MCF 10A (cell line): ENCODE measurements around the gene TMOD4. TPM values are rescaled to one million over a fixed set of nuclear protein-coding genes. Genes with fewer than 3 reads are reported as not detected.

Experiments used
- BruUV-seq: library from RNA; stranded (reverse); fragments of 400-500 nt; replicated peaks from 2 replicates; lab custom pipeline; 2021; lab: Mats Ljungman, UMichigan
- CTCF ChIA-PET: fragments of 300-600 bp; sonication (Branson Sonifier 250); formaldehyde crosslinking; extraction: SDS; loops from one replicate; lab custom pipeline; 2021; ENCODE audit warnings: antibody characterized with exemption, inconsistent platforms; lab: Yijun Ruan, JAX
- POLR2A ChIA-PET: fragments of 300-600, 350-650 bp; sonication (Branson Sonifier 250); formaldehyde crosslinking; extraction: SDS; loops from one replicate; lab custom pipeline; 2020; ENCODE audit warnings: antibody characterized with exemption, inconsistent platforms; lab: Yijun Ruan, JAX
- DNase-seq: peaks from one replicate; pipeline ENCODE4 v3.0.0-alpha.2; 2018; ENCODE audit not compliant: unreplicated experiment
- H3K27ac Mint-ChIP-seq: one replicate; pipeline ENCODE4 v1.8.0; 2022; ENCODE audit warnings: mild to moderate bottlenecking, low read depth, mixed read lengths; ENCODE audit not compliant: unreplicated experiment
- H3K27me3 Mint-ChIP-seq: one replicate; pipeline ENCODE4 v1.8.0; 2022; ENCODE audit warnings: mixed read lengths; ENCODE audit not compliant: insufficient read depth, unreplicated experiment
- H3K36me3 Mint-ChIP-seq: one replicate; pipeline ENCODE4 v1.8.0; 2022; ENCODE audit warnings: mild to moderate bottlenecking, moderate library complexity, mixed read lengths; ENCODE audit not compliant: insufficient read depth, unreplicated experiment
- H3K4me1 Mint-ChIP-seq: one replicate; pipeline ENCODE4 v1.8.0; 2022; ENCODE audit warnings: mixed read lengths; ENCODE audit not compliant: insufficient read depth, unreplicated experiment
- H3K4me3 Mint-ChIP-seq: one replicate; pipeline ENCODE4 v1.8.0; 2022; ENCODE audit warnings: mild to moderate bottlenecking, moderate library complexity, mixed read lengths; ENCODE audit not compliant: unreplicated experiment
- H3K9me3 Mint-ChIP-seq: one replicate; pipeline ENCODE4 v1.8.0; 2022; ENCODE audit warnings: mixed read lengths; ENCODE audit not compliant: unreplicated experiment
- CTCF ChIP-seq: fragments of 200-600 bp; IDR thresholded peaks from one replicate; pipeline ENCODE4 v1.8.0; 2022; ENCODE audit warnings: antibody characterized with exemption, mild to moderate bottlenecking; ENCODE audit not compliant: unreplicated experiment
- intact Hi-C: fragments of 100-400 bp; cut with micrococcal nuclease; formaldehyde crosslinking; loops from 2 replicates; pipeline ENCODE4 v1.14.1; 2022
- total RNA-seq: library from RNA; stranded (reverse); gene quantifications from 2 replicates; pipeline ENCODE4 v1.2.3, GENCODE V29; 2022

The TMOD4 gene
- total RNA-seq, 1 experiment from 2014 or later = not detected

DNA sequence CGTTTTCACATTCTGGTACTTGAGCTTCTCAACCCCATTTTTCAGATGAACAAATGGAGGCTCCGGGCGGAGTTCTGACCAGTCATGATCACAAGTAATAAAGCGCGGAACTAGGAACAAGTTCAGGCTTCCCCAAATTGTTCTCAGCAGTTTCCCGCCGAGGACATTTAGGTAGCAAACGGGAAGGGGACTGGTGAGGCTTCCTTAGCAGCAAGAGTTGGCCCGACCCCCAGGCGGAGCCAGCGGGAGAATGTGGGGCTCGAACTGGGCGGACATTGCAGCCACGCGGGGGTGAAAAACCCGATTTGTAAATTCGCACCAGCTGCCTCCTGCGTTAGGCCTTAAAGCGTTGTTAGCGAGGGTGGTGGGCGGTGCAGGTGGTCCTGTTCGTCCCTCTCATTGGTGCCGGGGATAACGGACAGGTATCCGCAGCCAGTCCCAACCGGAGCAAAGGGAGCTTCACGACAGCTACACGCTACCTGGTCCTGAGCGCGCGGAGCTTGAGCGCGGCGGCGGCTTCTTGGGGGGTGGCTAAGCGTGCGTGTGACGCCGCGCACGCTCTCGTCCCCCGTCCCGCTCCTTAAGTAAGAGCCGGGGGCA, 44.7 kb downstream of the TMOD4 start:
- no peaks in the 10 kb centered on the region for H3K27me3 Mint-ChIP-seq
- no peaks in the 10 kb centered on the region for H3K9me3 Mint-ChIP-seq
- POLR2A ChIA-PET = interaction anchor here (1.4 kb wide), 1 partner anchor 10 kb away, joined by 4 read pairs; no protein-coding TSS in a partner anchor
- no peak overlapping the region for H3K4me3 Mint-ChIP-seq
- H3K36me3 Mint-ChIP-seq = no peaks in the 10 kb centered on the region
- intact Hi-C loops = no loop called here
- no TSS peak for BruUV-seq
- CTCF ChIA-PET = interaction anchor here (0.7 to 1.3 kb wide), 3 partner anchors 11 to 49 kb away, joined by 3 read pairs; no protein-coding TSS in a partner anchor
- no peak for TF ChIP-seq CTCF
- no peak for DNase-seq
- H3K4me1 Mint-ChIP-seq = no peaks in the 10 kb centered on the region
- H3K27ac Mint-ChIP-seq = no peak overlapping the region

DNA sequence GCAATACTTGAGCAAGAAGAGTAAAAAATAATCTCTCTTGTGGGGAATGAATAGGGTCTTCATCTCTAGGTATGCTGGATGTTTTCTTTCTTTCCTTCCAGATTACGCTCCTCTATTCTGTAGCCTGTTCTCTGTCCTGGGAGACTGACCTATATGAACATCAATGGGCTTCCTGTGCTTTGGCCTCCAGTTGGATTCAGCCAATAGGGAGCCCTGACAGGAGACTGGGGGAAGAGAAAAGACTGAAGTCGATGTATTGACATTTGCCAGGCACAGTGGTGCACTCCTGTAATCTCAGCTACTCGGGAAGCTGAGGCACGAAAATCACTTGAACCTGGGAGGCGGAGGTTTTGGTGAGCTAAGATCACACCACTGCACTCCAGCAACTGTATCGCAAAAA, 47.0 kb downstream of the TMOD4 start:
- TF ChIP-seq CTCF = no peak
- CTCF ChIA-PET = interaction anchor here (0.6 to 1.2 kb wide), 4 partner anchors 16 to 104 kb away, joined by 3 to 5 read pairs (median 4); no protein-coding TSS in a partner anchor
- BruUV-seq = no TSS peak
- H3K9me3 Mint-ChIP-seq = no peaks in the 10 kb centered on the region
- intact Hi-C loops = no loop called here
- H3K4me1 Mint-ChIP-seq = no peaks in the 10 kb centered on the region
- H3K36me3 Mint-ChIP-seq = peaks cover 4% of the 10 kb centered on the region
- H3K27me3 Mint-ChIP-seq = no peaks in the 10 kb centered on the region
- H3K4me3 Mint-ChIP-seq = no peak overlapping the region
- DNase-seq = no peak
- POLR2A ChIA-PET = interaction anchor here (0.6 kb wide), 1 partner anchor 16 kb away, joined by 5 read pairs; no protein-coding TSS in a partner anchor
- H3K27ac Mint-ChIP-seq = no peak overlapping the region

GRCh38 chr1:151124763-151125403, 50.9 kb downstream of the TMOD4 start:
- TF ChIP-seq CTCF = no peak
- POLR2A ChIA-PET = no interaction called here
- H3K4me1 Mint-ChIP-seq = no peaks in the 10 kb centered on the region
- no peaks in the 10 kb centered on the region for H3K9me3 Mint-ChIP-seq
- no peak overlapping the region for H3K27ac Mint-ChIP-seq
- no peaks in the 10 kb centered on the region for H3K27me3 Mint-ChIP-seq
- DNase-seq = no peak
- CTCF ChIA-PET = no interaction called here
- H3K36me3 Mint-ChIP-seq = peaks cover 4% of the 10 kb centered on the region
- no peak overlapping the region for H3K4me3 Mint-ChIP-seq
- no TSS peak for BruUV-seq
- intact Hi-C loops = no loop called here

Other genes with a start within 250 kb of the TMOD4 start
- gene SETDB1, start 249.6 kb downstream of the TMOD4 start, total RNA-seq = 67.4 and 69.4 TPM in 2 replicates
- 270 TPM in 2 replicates for gene CERS2, start 201.1 kb downstream of the TMOD4 start, total RNA-seq
- 0.37 and 0.61 TPM in 2 replicates for gene ANXA9, start 193.7 kb downstream of the TMOD4 start, total RNA-seq
- 8.9 and 10.4 TPM in 2 replicates for gene MINDY1, start 169.1 kb downstream of the TMOD4 start, total RNA-seq
- gene PRUNE1, start 167.5 kb downstream of the TMOD4 start, total RNA-seq = 17.6 and 24.1 TPM in 2 replicates
- gene BNIPL, start 139.4 kb downstream of the TMOD4 start, total RNA-seq = 1.2 and 2.3 TPM in 2 replicates
- gene C1orf56, start 128.2 kb downstream of the TMOD4 start, total RNA-seq = 2.2 and 2.7 TPM in 2 replicates
- 134 and 139 TPM in 2 replicates for gene CDC42SE1, start 116.4 kb downstream of the TMOD4 start, total RNA-seq
- gene MLLT11, start 115.6 kb downstream of the TMOD4 start, total RNA-seq = 0.86 and 1.3 TPM in 2 replicates
- 20.2 and 22.9 TPM in 2 replicates for gene GABPB2, start 105.2 kb downstream of the TMOD4 start, total RNA-seq
- 2.3 and 9.5 TPM in 2 replicates for gene SEMA6C, start 29.4 kb downstream of the TMOD4 start, total RNA-seq
- not detected in 2 replicates for gene TNFAIP8L2, start 19.3 kb downstream of the TMOD4 start, total RNA-seq
- gene LYSMD1, start 10.1 kb downstream of the TMOD4 start, total RNA-seq = 14.4 and 22.3 TPM in 2 replicates
- gene SCNM1, start 9.8 kb downstream of the TMOD4 start, total RNA-seq = 88.5 and 93.0 TPM in 2 replicates
- gene VPS72, start 14.2 kb upstream of the TMOD4 start, total RNA-seq = 106 and 108 TPM in 2 replicates
- 150 and 163 TPM in 2 replicates for gene PIP5K1A, start 22.6 kb upstream of the TMOD4 start, total RNA-seq
- gene PSMD4, start 78.8 kb upstream of the TMOD4 start, total RNA-seq = 266 and 285 TPM in 2 replicates
- gene ZNF687, start 106.3 kb upstream of the TMOD4 start, total RNA-seq = 26.3 and 27.5 TPM in 2 replicates
- 75.3 and 90.1 TPM in 2 replicates for gene PI4KB, start 151.4 kb upstream of the TMOD4 start, total RNA-seq
- gene RFX5, start 171.3 kb upstream of the TMOD4 start, total RNA-seq = 19.2 and 26.5 TPM in 2 replicates
- 8.2 and 11.6 TPM in 2 replicates for gene SELENBP1, start 196.7 kb upstream of the TMOD4 start, total RNA-seq
- 281 and 320 TPM in 2 replicates for gene PSMB4, start 223.6 kb upstream of the TMOD4 start, total RNA-seq